ENCODE measurements around the gene SCUBE1.

SCUBE1 gene

DNA sequence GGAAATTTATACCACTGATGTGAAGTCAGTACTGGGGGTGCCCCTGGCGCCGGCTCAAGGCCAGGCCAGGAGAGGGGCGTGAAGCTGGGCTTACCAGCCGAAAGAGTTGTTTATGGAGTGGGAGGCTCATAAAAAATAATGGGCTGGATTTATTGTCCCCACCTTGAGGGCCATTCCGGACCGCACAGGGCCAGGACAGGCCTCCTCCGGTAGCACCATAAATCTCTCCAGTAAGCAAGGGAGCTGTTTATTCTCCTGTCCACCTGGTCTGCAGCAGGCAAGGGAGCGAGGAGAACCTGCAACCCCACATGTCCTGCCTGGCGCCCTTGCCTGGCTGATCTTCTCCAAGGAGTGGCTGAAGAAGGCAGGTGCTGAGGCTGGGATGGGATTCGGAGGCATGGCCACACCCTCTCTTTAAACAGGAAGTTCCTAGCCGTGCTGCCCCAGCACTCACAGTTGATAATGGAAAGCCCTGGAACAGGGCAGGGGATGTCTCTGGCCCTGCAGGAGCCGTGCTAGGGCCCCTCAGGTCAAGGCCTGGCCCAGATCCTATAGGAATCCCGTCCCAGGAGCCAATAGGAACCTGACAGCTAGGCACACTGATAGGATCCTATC lies 65.1 kb downstream of the SCUBE1 start:
- DNase-seq (ENCODE audit: low read depth) = no peak

DNA sequence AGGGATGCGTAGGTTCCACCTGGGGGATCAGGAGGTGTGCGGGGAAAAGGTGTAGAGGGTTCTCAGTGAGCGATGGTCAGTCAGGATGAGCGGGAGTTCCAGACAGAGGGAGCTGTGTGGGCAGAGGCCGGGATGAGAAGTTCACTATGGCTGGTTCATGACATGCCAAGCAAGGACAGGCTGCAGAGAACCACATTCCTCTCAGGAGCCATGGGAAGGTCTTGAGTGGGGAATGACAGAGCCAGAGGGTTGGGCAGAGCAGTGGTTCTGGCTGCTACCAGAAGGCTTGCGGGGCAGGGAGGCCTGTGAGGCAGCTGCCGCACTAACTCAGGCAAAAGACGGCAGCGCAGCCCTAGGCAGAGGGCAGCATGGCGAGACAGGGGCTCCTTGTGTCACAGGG lies 66.1 kb downstream of the SCUBE1 start:
- DNase-seq (ENCODE audit: low read depth) = no peak

DNA sequence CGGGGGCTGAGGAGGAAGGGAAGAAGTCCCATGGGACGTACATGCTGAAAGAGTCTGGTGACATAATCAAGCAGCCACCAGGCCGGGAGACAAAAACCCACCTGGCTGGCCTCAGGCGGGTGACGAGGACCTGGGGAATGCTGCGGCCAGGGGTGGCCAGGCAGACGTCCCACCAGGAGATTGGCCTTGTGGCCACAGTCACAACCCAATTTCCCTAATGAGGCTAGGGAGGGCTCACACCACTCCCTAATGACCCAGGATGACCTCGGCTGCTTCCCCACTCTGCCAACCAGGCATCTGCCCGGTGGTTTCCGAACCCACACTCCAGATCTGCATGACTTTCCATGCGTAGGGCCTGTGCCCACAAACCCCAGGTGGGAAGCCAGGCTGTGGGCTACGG lies 66.9 kb downstream of the SCUBE1 start:
- no peak for DNase-seq (ENCODE audit: low read depth)

DNA sequence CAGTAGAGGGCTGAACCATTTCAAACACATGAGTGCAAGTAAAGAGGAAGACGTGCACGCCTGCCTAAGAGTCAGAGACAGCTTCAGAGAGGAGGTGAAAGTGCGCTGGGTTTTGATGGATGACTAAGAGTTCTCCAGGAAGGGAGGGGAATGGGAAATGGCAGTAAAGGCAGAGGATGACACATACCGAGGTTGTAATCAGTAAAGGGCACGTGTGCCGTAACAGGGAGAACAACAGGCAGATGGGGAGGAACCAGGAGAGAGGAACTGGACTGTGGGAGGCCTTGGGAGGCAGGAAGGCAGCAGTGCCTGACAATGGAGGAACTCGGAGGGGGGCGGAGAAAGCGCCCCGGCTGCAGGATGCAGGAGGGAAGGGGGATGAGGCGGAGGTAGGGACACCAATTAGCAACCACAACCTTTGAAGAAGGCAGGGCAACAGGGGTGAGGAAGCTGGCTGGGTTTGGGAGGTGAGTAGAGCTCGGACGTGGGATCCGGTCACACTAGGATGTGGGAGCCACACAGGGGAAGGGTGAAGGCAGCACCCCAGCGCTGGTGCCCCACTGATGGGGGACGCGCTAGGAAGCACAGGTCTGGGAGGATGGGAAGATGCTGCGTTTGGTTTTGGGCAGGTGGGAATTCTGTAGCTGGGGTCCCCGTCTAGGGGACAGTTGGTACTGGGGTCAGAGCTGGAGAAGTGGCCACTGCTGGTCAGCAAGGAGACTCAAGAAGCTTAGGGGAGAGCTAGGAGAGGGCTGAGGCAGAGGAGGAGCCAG lies 67.4 kb downstream of the SCUBE1 start:
- DNase-seq (ENCODE audit: low read depth) = no peak

DNA sequence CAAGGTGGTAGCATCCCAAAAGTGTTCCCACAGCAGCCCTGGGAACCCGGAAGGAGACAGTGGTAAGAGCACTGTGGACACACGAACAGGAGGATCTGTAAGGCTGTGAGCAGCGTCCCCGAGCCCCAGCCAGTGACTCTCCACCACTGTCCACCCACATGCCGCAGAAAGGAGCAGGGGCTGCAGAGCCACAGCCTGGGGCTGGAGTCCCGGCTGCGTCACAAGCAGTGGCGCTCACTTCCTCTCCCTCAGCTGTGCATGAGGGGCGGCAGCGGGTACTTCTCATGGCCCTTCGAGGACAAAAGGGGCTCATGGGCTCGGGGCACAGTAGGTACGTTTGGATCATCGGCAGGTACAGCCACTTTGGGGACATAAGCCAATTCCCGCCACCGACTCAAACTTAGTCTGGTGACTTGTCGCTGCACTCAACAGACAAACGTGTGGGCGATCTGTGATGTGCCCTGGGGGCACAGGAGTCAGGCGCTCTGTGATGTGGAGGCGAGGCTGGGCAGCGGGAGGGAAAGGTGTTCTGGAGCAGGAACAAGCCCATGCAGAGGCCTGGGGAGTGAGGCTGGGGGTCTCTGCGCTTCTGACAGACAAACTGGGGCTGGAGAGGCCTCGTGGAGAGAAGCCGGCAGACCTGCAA lies 68.5 kb downstream of the SCUBE1 start:
- DNase-seq (ENCODE audit: low read depth) = no peak

DNA sequence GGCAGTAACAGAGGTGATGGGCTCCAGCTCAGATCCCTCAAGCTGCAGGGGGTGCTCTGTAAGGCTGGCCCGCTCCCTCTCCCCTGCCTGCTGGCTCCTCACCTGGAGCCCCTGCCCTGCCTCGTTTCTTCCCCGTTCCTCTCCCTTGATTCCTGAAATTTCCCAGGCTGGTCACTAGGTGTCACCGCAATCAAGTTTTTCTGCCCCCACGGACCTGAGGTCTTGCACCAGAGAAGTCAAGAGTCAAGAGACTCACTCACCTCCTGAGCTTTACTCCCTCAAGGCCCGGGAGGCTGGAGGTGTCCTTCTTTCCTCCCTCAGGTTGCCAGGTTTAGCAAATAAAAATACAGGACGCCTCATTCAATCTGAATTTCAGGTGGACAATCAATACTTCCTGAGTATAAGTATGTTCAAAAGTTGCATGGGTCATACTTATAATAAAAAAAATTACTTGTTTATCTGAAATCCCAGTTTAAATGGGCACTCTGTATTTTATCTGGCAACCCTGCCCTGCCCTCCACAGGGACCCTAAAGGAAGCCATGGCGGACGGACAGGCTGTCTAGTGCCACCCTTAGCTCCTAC lies 69.2 kb downstream of the SCUBE1 start:
- DNase-seq (ENCODE audit: low read depth) = no peak

DNA sequence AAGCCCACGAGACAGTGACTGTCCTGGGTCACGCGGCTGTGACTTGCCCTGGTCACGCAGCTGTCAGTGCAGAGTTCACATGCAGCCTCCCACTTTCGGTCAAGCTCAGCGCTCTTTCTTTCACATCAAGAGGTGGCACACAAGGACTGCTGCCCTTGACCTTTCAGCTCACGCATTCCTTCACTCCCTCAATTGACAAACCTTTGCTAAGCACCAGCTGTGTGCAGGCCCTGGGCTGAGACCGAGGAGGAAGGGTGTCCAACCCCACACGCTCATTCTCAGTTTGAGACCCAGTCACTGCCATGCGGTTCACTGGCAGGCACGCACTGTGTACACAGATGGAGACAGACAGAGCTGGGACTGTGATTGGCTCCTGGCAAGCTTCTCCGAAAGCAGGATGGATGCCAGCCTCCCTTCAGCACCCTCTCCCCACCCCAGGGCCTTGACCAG lies 70.3 kb downstream of the SCUBE1 start:
- DNase-seq (ENCODE audit: low read depth) = no peak

DNA sequence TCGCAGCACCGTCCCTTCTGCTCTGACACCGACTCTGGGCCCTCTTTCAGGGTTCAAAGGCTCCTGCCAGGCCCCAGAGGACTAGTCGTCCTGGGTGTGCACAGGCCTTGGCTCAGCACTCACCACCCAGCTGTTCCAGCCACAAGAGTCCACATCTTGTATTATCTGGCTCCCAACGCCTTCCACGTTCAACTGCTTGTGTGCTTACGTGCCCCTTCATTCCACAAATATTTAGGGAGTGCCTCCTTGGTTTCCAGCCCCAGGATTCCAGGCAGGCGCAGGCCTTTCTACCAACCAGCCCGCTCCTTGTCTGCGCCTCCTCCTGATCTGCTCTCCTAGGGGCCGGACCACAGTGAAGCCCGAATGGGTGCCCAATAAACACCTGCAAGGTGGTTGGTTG lies 70.9 kb downstream of the SCUBE1 start:
- DNase-seq (ENCODE audit: low read depth) = no peak

DNA sequence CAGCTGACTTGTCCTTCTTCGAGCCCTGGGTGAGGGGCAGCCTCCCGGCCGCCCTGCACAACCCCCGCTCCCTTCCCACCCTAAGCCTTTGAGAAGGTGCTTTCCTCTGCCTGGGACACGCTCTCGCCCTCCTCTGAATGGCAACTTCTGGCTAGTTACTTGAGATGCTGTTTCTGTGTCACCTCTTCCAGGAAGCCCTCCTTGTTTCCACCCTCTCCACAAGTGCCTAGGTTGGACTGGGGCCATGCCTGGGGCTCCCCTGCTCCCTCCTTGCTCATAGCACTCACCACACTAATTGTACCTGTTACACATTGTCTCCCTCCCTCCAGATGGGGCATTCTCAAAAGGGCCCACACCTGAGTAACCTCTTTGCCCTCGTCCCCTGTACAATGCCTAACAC lies 72.2 kb downstream of the SCUBE1 start:
- DNase-seq (ENCODE audit: low read depth) = no peak

DNA sequence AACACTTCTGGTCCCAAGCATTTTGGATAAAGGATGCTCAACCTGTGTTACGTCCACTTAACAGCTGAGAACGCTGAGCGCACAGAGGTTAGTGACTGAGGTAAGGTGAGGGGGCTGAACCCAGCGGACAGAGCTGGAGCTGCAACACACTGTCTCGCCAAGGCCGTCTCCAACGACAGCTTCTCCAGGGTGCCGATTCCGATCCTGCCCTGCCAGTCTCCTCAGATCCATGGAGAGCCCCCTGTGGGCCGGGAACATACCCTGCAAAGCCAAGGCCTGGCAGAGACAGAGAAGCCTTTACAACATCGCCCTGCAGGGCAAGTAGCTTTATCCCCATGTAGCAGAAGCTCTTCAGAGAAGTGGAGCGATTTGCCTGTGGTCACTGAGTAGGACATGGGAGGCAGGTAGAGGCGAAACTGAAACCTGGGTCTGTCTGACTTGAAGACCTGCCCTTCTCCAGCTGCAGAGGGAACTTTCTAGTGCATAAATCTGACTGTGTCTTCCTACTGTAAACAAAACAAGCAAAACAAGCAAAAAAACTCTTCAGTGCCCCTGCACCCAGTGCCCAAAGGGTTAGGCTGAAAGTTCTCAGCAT lies 72.8 kb downstream of the SCUBE1 start:
- DNase-seq (ENCODE audit: low read depth) = no peak

DNA sequence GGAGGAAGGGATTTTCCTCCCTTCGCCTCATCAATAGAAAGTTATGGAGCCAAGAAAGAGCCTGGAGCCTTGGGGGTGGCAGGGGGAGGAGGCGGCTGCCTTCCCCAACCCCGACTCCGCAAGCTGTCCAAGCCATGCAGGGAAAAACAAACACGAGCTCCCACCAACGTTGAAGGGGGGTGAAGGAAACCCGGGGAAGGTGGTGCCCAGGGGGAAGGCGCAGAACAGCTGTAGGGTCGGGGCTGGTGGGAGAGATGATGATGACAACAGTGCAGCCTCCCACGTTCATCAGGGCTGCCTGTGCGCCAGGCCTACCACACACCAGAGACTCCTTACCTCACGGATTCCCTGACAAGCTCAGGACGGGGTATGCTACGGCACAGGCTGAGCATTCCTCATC lies 73.5 kb downstream of the SCUBE1 start:
- DNase-seq (ENCODE audit: low read depth) = no peak

DNA sequence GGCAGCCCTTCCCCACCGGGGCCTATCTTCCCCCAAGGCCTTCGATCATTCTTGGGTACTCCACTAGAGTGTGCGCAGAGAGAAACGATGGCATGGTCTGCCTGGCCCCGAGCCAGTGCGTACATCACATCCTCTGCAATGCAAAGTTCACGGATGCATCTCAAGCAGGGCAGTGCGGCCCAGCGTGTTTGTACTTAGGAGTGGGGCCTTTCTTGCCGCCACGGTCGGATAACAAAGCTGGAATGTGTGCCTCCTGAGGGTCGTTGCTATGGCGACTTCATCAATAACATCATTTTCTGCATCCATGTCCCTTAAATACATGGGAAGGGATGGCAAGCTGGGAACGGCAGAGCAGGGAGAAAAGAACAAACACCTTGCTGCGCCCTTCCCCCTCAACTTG lies 73.9 kb downstream of the SCUBE1 start:
- no peak for DNase-seq (ENCODE audit: low read depth)

DNA sequence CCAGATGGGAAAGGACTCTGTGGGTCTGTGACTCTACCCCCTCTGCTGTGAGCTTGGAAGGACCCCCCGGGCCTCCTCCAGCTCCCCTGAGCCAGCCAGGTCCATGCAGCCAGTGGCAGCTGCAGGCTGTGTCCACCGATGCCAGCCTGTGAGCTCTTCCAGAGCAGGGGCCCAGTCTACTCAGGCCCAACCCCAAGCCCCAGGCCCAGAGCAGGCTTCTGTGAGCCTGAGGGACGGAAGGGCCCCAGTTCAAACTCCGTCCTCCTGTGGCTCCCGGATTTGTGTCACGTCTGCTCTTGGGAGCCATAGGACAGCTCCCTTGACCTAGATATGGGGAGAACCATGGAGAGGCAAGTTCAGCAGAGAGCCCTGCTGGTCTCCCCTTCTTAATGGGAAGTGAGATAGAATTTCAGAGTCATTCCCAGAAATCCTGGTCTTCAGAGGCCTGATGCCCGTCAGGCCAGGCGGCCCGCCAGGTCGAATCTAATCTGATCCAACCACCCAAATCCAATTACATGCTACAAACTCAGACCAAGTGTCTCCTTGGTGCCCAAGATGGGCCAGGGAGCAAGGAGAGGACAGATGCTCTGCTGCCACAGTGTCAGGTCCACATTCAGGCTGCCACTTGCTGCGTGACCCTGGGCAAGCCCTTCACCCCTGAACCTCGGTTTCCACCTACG lies 75.1 kb downstream of the SCUBE1 start:
- DNase-seq (ENCODE audit: low read depth) = no peak

DNA sequence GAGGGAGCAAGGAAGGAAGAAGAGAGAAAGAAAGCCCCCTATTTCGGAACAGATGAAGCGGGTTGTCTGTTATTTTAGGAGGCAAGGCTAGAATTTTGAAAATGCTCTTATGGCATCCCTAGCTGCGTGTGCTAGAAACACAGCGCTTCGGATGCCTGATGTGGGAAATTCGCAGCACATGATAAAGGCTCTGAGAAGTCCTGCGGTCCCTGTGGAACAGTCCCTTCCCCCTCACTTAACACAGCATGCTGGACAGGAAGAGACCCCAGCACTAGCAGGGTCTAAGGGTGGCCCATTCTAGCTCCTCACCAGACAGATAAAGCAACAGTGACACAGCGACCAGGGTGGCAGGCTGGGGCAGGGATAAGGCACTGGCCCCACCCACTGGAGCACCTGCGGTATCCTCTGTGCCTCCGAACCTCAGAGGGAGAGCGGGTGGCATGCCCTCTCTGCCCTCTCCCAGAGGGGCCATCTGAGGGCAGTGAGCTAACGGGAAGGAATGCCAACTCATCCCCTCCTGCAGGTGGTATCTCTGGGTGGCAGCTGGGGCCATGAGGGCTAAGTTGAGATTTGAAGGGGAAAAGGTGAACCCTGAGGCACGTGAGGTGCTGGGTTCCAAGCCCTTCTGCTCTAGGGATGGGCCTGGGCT lies 75.7 kb downstream of the SCUBE1 start:
- no peak for DNase-seq (ENCODE audit: low read depth)

DNA sequence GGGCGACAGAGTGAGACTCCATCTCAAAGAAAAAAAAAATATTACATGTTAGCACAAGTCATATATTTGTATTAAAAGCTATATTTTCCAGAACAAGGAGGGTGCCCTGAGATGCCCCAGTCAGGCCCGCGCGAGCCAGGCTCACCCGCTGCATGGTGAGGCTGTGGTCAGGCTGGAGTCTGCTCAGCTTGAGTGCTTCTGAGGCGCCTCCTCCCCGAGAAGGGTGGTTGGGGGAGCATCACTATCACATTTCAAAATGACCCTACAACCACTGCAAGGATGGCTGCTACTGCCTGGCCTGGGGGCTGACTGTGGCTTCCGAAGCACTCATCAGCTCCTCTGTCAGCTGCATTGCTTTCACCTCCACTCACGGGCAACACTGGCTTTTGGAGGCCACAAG lies 77.1 kb downstream of the SCUBE1 start:
- DNase-seq (ENCODE audit: low read depth) = no peak

DNA sequence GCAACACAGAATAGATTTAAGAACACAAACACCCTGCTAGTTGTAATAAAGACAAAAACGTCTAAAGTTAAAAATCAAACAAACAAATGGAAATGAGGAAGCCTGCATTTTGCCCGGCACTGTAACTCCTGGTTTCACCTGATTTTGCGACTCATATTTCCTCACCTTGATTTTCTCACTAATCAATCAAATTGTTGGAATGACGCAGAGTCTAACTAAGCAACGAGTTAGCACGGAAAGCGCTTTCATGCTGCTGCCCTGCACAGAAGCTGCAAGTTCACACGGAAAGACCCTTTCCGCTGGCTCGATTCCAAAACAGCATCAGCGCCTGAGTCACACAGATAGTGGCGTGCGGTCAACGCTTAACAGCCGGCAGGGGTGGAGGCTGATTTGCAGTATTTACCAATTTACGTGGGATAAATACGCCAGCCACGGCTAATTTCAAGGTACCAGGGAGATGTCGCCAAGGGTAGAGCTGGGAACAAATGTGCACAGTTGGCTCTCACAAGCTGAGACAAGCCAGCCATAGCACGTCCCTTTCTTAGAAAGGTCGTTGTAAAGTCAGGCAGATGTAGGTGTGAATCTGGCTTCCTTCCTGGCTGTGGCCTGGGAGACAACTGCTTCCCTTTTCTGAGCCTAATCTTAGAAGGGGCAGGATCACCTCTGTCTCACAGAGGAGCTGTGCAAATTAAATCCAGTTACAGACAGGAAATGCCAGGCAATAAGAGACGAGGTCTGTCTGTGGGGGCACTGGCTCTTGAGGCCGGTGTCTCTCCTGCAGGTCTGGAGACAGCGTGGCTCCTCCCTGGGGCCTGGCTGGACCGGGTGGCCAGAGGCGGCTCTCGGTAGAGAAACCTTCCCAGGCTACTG lies 79.3 kb downstream of the SCUBE1 start:
- DNase-seq (ENCODE audit: low read depth) = peak; percentile 75

DNA sequence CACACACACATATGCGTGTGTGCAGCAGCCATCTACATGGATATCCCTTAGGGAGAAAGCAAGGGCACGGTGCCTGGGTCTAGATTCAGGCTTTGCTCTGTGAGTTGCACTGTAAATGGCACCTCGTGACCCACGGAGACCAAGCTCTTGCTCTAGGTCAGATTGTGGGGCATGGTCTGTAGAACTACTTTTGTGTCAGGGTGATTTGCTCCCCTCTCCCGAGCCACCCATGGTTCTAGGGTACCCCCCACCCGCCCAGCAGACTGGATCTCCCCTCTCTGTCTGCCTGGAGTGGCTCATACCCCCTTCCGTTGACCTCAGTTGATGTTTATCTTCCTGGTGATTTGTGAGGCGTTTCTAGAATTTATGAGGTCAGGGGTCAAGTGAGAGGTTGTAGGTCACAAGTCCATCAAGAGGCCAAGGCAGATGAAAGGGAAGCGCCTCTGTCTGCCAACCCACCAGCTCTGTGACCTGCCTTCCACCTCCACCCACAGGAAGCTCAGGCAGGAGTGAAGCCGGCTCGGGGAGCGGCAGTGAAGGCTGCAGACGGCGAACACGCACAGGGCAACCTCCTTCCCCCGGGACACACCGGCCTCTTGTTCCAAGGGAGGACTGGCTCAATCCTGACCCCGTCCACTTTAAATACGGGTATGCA lies 80.1 kb downstream of the SCUBE1 start:
- DNase-seq (ENCODE audit: low read depth) = peak; percentile 23

DNA sequence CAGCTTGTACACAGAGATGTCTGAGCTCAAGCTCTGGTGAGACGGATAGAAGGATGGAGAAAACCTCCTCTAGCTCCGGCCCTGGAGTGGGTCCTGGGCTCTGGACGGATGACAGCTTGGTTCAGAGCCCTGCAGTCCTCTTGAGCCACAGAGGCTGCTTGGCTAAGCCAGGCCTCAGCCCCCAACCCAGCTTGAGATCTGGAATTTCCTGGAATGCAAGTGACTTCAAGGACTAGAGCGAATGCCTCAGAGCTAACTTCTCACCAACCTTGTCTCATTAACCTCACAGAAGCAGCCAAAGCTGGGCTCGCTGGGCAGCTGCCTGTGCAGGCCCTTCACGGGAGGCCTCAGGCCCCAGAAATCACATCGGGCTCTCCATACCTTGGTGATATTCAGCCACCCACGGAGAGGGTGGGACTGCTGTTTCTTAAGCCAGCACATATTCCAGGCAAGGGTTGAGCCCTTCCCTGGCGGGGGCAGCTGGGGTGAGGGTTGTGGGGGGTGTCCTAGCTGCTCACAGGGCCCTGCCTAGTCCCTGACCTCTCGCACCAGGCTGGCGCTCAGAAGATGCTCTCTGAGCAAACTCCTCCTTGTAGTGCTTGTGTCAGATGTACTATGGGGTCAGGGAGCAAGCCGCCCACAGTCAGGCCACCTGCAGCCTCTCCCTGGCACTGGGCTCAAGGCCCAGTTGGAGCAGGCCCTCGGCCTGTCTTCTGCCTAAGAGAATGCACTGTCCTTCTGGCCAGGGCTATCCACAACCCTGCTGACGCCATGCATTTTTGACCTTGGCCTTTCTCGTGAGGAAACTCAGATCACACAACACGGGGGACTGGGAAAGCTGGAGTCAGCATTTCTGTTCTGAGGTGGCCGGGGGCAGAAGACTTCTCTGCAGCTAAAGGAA lies 82.6 kb downstream of the SCUBE1 start:
- DNase-seq (ENCODE audit: low read depth) = no peak

DNA sequence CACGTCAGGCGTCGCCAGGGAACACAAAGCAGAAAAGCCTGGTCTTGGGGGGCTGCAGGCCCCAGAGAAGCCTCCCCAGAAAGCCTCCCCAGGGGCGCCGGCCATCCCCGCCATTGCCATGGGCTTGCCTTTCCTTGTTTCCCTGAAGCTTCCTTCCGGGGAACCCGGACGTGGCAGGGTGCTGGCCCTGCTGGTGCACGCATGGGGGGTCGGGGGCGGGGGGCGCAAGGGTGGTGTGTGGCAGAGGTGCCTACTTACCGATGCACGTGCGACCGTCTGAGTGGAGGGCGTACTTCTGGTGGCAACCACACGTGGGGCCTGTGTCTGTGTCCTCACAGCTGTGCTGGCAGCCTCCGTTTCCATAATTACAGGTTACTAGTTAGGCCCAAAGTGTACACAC lies 85.2 kb downstream of the SCUBE1 start:
- no peak for DNase-seq (ENCODE audit: low read depth)

Data from activated T-cell treated with anti-CD3 and anti-CD28 coated beads for 1 hour (primary cell).